Dedifferentiated amniotic fluid mesenchymal stem cell (primary cell): ENCODE data around the gene SPANXB1.
A peak's percentile ranks its signal among the peaks of the same experiment; 100 is the strongest.
"Not testable (repeated sequence)": the region's sequence is repeated elsewhere in the genome, so short reads cannot be mapped to it uniquely, and the experiment has no call there.

ENCODE experiments used
- DNase-seq: peaks from one replicate; pipeline ENCODE4 v3.0.0-alpha.2; 2016; ENCODE audit errors: extremely low spot score

Gene SPANXB1

GRCh38 chrX:141002568-141002967 lies at the start of gene SPANXB1:
Gene SPANXB1 (plus strand): TSS chrX:141002594. CDS start chrX:141002694, 100 bp downstream.
- DNase-seq = not testable (repeated sequence)

DNA sequence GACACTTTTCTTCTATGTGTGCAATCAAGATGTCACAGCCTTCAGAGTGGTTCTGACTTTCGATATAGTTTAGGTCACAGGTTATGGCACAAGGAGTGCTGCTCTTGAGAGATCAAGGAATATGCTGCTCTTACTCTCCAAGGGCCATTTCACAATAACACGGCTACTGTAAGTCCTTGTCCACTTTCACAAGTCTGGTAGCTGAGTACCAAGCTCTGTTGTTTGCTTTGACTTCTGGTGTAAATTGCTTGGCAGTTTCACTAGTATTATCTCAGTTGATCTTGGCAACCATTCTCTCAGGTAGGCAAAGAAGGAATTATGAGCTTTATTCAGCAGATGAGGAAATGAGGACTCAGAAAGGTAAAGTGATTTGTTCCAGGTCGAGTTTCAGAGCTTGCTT lies 35.4 kb upstream of the SPANXB1 start:
- DNase-seq = no peak

- no peak for DNase-seq
These were observed 31.1 kb upstream of the SPANXB1 start for GRCh38 chrX:140971099-140971795.

DNA sequence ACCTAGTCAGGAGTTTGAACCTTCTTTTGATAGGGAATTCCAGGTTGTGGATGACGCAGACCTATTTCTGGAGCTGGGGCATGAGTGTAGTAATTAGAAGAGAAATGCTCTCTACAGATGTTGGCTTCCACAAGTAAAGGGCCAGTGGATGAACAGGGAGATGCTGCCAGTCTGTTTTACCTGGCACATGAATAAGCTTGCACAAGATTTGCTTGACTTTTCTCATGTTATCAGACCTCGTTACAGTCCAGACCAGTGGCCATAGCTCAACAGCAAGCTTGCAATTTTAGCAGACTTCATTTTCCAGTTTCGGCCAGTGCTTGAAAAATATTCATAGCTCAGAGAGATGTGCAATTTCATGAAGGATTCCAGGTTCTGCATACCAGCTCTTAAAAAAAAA lies 26.9 kb upstream of the SPANXB1 start:
- DNase-seq = no peak

DNA sequence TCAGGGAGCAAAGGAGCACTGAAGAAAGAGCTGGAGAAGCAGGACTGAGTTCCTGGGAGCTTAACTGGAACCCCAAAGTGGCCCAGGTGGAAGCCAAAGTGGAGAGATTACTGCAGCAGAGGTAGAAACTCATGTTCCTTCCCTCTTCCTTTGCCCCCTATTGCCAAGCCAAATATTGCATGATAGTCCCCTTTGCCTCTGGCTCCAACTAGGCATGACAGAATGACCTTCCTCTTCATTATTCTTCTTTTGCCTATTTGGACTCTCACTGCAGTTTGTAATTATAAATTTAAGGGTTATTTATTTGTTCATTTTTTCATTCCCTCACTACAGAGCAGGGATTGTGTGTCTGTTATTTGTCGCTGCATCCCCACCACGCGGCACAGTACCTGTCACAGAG lies 22.1 kb upstream of the SPANXB1 start:
- no peak for DNase-seq

DNA sequence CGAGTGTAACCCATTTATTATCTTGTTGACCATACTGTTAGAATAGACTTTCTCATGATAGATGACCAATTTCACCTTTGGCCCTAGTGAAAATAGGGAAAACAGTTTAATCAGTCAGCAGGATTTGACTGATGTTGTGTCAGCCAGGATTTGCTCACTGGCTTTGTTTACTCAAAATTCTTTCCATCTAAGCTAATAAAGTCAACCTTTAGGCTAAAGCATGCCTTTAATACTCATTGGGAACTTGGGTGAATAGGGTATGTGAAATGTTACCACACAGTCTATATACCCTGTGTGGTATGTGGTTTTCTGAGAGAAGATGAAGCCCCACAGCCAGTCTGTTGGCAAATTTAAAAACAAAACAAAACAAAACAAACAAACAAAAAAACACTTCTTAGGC lies 18.7 kb upstream of the SPANXB1 start:
- no peak for DNase-seq

DNA sequence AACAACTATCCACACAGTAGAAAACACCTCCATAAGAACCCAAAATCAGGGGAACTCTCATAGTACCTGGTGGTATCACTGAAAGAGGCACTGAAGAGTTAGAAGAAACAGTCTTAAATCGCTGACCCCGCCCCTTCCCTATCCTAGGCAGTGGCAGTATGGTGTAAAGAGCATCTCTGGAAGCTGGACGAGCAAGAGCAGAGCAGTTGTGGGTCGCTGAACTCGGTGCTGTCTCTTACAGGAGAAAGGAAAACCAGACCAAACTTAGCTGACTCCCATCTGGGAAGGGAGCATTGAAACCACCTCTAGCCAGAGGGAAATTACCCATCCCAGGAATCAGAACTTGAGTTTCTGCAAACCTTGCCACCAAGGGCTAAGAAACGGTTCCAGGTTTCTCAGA lies 2.8 kb downstream of the SPANXB1 start:
- DNase-seq = not testable (repeated sequence)

- not testable (repeated sequence) for DNase-seq
These were observed 41.9 kb downstream of the SPANXB1 start for GRCh38 chrX:141044246-141044645.

GRCh38 chrX:141049878-141050277 lies 47.5 kb downstream of the SPANXB1 start:
- DNase-seq = not testable (repeated sequence)

GRCh38 chrX:141052098-141052497 lies 49.7 kb downstream of the SPANXB1 start:
- DNase-seq = peak; percentile 6
